Endothelial cell of umbilical vein (primary cell): Measurements from ENCODE around the gene LPP. TPM values are rescaled to one million over a fixed set of nuclear protein-coding genes. Genes with fewer than 3 reads are reported as not detected.

Source experiments
- BruUV-seq: library from RNA; stranded (reverse); fragments of 400-500 nt; replicated peaks from 2 replicates; lab custom pipeline; 2021; lab: Mats Ljungman, UMichigan
- CTCF ChIA-PET: fragments of 300-600, 350-600 bp; sonication (Branson Sonifier 250); formaldehyde crosslinking; loops from one replicate; lab custom pipeline; 2021; ENCODE audit warnings: antibody characterized with exemption, inconsistent platforms; lab: Charles Lee
- POLR2A ChIA-PET: fragments of 300-600, 350-600 bp; sonication (Branson Sonifier 250); formaldehyde crosslinking; loops from one replicate; lab custom pipeline; 2021; ENCODE audit warnings: antibody characterized with exemption, inconsistent platforms; lab: Charles Lee
- DNase-seq: peaks from one replicate; pipeline ENCODE4 v3.0.0-alpha.2; 2011; ENCODE audit warnings: low read depth, low spot score
- FAIRE-seq: peaks from 2 replicates; lab custom pipeline; 2011; peaks lifted over from hg19 to GRCh38; lab: Jason Lieb, UNC
- H2AFZ ChIP-seq: 2 replicates; pipeline ENCODE4 v1.6.0; 2012; ENCODE audit warnings: low read depth, low read length, control low read depth, inconsistent platforms
- H3K27ac ChIP-seq: 2 replicates; pipeline ENCODE4 v1.5.1; 2011; ENCODE audit warnings: low read depth, mild to moderate bottlenecking, control low read depth, low read length, moderate library complexity; ENCODE audit not compliant: insufficient read depth
- H3K27me3 ChIP-seq, 2 experiments: 2 replicates each; pipeline versions ENCODE4 v1.6.0 to v1.6.1; 2011; ENCODE audit warnings: low read length in 2 of 2, mixed read lengths in 1 of 2; ENCODE audit not compliant: control insufficient read depth in 2 of 2, insufficient read depth in 2 of 2
- H3K36me3 ChIP-seq, 2 experiments: 2 replicates in 1 of 2; 3 replicates in 1 of 2; pipeline ENCODE4 v1.5.1; 2011; ENCODE audit warnings: low read length in 2 of 2, mild to moderate bottlenecking in 1 of 2, moderate library complexity in 1 of 2; ENCODE audit not compliant: control insufficient read depth in 2 of 2, insufficient read depth in 2 of 2; ENCODE audit errors: extremely low read depth in 1 of 2
- H3K4me1 ChIP-seq: 3 replicates; pipeline ENCODE4 v1.5.1; 2011; ENCODE audit warnings: mild to moderate bottlenecking, low read length; ENCODE audit not compliant: control insufficient read depth, insufficient read depth; ENCODE audit errors: extremely low read depth
- H3K4me2 ChIP-seq: 2 replicates; pipeline ENCODE4 v1.6.1; 2011; ENCODE audit warnings: low read length, control low read depth, mixed read lengths; ENCODE audit not compliant: insufficient read depth
- H3K4me3 ChIP-seq, 3 experiments: fragments of 200-600 bp in 1 of 3; sonication (generic), shearing (Covaris generic) in 1 of 3; replicated peaks in 1 of 3; 2 replicates each; pipeline ENCODE4 v1.5.1; 2011 to 2016; ENCODE audit warnings: control low read depth in 3 of 3, low read length in 3 of 3, mild to moderate bottlenecking in 2 of 3, inconsistent platforms in 1 of 3, low read depth in 1 of 3, moderate library complexity in 1 of 3; ENCODE audit not compliant: insufficient read depth in 1 of 3
- H3K79me2 ChIP-seq: 2 replicates; pipeline ENCODE4 v1.6.0; 2012; ENCODE audit warnings: low read length, inconsistent platforms; ENCODE audit not compliant: control insufficient read depth, insufficient read depth
- H3K9ac ChIP-seq: replicated peaks from 2 replicates; pipeline ENCODE3; 2011; ENCODE audit warnings: low read length, control low read depth; ENCODE audit not compliant: insufficient read depth; ENCODE audit errors: extremely low read depth
- H3K9me1 ChIP-seq: replicated peaks from 3 replicates; pipeline ENCODE4 v1.6.0; 2011; ENCODE audit warnings: mild to moderate bottlenecking, low read length; ENCODE audit not compliant: control insufficient read depth, insufficient read depth; ENCODE audit errors: extremely low read depth
- H3K9me3 ChIP-seq: replicated peaks from 2 replicates; pipeline ENCODE4 v1.5.1; 2012; ENCODE audit warnings: low read length, inconsistent platforms; ENCODE audit not compliant: control insufficient read depth, insufficient read depth
- H4K20me1 ChIP-seq: replicated peaks from 2 replicates; pipeline ENCODE3; 2011; ENCODE audit warnings: mild to moderate bottlenecking, low read length; ENCODE audit not compliant: control insufficient read depth, insufficient read depth; ENCODE audit errors: extremely low read depth
- CTCF ChIP-seq, 2 donors: IDR thresholded peaks; 1 replicate in 1 of 2; 2 replicates in 1 of 2; pipeline ENCODE4 v1.5.1; 2011; ENCODE audit warnings: low read length in 2 of 2, mild to moderate bottlenecking in 2 of 2, moderate library complexity in 2 of 2, control low read depth in 1 of 2, inconsistent platforms in 1 of 2, low read depth in 1 of 2; ENCODE audit not compliant: insufficient read depth in 1 of 2; ENCODE audit errors: extremely low read depth in 1 of 2
- EZH2 ChIP-seq: IDR thresholded peaks from 2 replicates; pipeline ENCODE4 v1.6.1; 2012; ENCODE audit warnings: borderline replicate concordance, low read depth, mild to moderate bottlenecking, moderate library complexity, low read length, inconsistent platforms; ENCODE audit not compliant: severe bottlenecking
- FOS ChIP-seq: IDR thresholded peaks from 2 replicates; pipeline ENCODE4 v1.6.1; 2011; ENCODE audit warnings: mild to moderate bottlenecking, low read length, moderate library complexity, borderline replicate concordance; ENCODE audit not compliant: insufficient read depth
- GATA2 ChIP-seq: IDR thresholded peaks from 2 replicates; pipeline ENCODE4 v1.7.0; 2011; ENCODE audit warnings: low read depth, mild to moderate bottlenecking, moderate library complexity, mixed read lengths, low read length; ENCODE audit not compliant: insufficient read length, insufficient read depth
- JUN ChIP-seq: IDR thresholded peaks from 2 replicates; pipeline ENCODE4 v1.6.1; 2011; ENCODE audit warnings: borderline replicate concordance, low read depth; ENCODE audit not compliant: insufficient read length, insufficient read depth
- MAX ChIP-seq: IDR thresholded peaks from 2 replicates; pipeline ENCODE4 v1.6.1; 2011; ENCODE audit not compliant: insufficient read depth, insufficient read length
- MYC ChIP-seq: IDR thresholded peaks from one replicate; pipeline ENCODE4 v1.6.1; 2011; ENCODE audit warnings: mild to moderate bottlenecking, low read depth, low read length
- POLR2A ChIP-seq: IDR thresholded peaks from 2 replicates; pipeline ENCODE4 v1.6.1; 2012; ENCODE audit warnings: low read depth, mild to moderate bottlenecking, control low read depth, low read length
- POLR2AphosphoS5 ChIP-seq: IDR thresholded peaks from 2 replicates; pipeline ENCODE4 v1.6.1; 2012; ENCODE audit warnings: low read depth, mild to moderate bottlenecking, control low read depth, low read length, moderate library complexity; ENCODE audit not compliant: insufficient read depth
- dilution Hi-C: fragments of 300-500 bp; cut with MboI; formaldehyde crosslinking; loops from one replicate; pipeline ENCODE4 v1.15.0; 2019; ENCODE audit warnings: low sequenced_read_pairs; ENCODE audit not compliant: extremely low pct_ligation_motif_present
- intact Hi-C: fragments of 100-400 bp; cut with micrococcal nuclease; formaldehyde crosslinking; loops from one replicate; pipeline ENCODE4 v1.10.0; 2022
- polyA plus RNA-seq, 4 experiments: library from polyadenylated mRNA; depleted of rRNA in 3 of 4; stranded (reverse) in 3 of 4; unstranded in 1 of 4; fragments of >200 nt; gene quantifications; 2 replicates each; pipeline versions ENCODE4 v1.2.1 to v1.2.3, GENCODE V29; 2011 to 2012; ENCODE audit warnings: missing spikeins in 1 of 4
- total RNA-seq: library from RNA; stranded (reverse); gene quantifications from 2 replicates; pipeline ENCODE4 v1.2.3, GENCODE V29; 2021

LPP gene
- total and polyA plus RNA-seq, 2 donors (not counting 3 experiments of a cell fraction or from before 2014, with no cell fraction given) = 16.9 to 153 TPM

DNA sequence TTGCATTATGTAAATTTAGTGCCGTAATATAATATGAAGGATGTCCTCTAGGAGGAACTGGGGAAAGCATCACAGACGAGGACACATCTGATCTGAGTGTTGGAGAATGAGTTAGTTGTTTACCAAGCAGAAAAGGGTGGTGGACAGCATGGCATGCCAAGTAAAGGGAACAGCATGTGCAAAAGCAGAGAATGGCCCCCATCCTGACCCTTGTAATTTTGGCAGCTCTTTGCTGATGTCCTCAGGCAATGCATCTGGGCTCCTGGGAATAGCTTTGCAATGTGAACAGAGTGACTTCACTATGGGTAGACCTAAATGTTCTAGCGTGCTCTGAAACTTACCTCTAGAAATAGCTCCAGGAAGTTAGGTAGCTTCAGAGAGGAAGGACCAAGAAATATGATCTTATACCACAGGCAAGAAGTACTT is 263.3 kb downstream of the LPP start:
- H3K9me1 ChIP-seq = no peaks in the 10 kb centered on the region
- H3K27ac ChIP-seq = no peak overlapping the region
- BruUV-seq = no TSS peak
- H3K4me3 ChIP-seq = no peak overlapping the region
- H3K9me3 ChIP-seq = no peaks in the 10 kb centered on the region
- ChIA-PET CTCF (no interaction called here), POLR2A (no interaction called here)
- TF ChIP-seq POLR2AphosphoS5 (no peak), POLR2A (no peak), GATA2 (no peak), FOS (no peak), EZH2 (no peak), CTCF (IDR thresholded peaks at IDR 0.05; ENCODE audit: extremely low read depth in 1 of 2, insufficient read depth in 1 of 2, low read depth in 1 of 2, low read length in 2 of 2) (no peak), JUN (no peak), MAX (no peak), MYC (no peak)
- H3K4me2 ChIP-seq = no peak overlapping the region
- dilution Hi-C loops (no loop called here), intact Hi-C loops (no loop called here)
- H3K4me1 ChIP-seq = peaks cover 11% of the 10 kb centered on the region
- no peaks in the 10 kb centered on the region for H4K20me1 ChIP-seq
- H3K27me3 ChIP-seq = no peaks in the 10 kb centered on the region
- H3K79me2 ChIP-seq = peaks cover 2% of the 10 kb centered on the region
- FAIRE-seq (no peak), DNase-seq (no peak)
- H2AFZ ChIP-seq = no peak overlapping the region
- H3K9ac ChIP-seq = no peak overlapping the region
- no peaks in the 10 kb centered on the region for H3K36me3 ChIP-seq
